ENCODE measurements around the gene WFIKKN2.

- no peak for TF ChIP-seq CTCF (conservative IDR thresholded peaks at IDR 0.05; ENCODE audit: low read length)
- TF ChIP-seq EZH2phosphoT487 (IDR thresholded peaks at IDR 0.05; ENCODE audit: borderline replicate concordance, low read depth, low read length), result no peak
Observed at GRCh38 chr17:50807009-50807408, 28.4 kb upstream of the WFIKKN2 start.

Measured in OCI-LY7 (cell line).